HG02973 (cell line): Measurements from ENCODE around the gene ZMAT5.

Experiments
- ATAC-seq: cut with Tn5 transposase; IDR thresholded peaks from one replicate; pipeline ENCODE4 v1.9.1; 2021; ENCODE audit warnings: moderate library complexity; ENCODE audit not compliant: unreplicated experiment

The ZMAT5 gene

DNA sequence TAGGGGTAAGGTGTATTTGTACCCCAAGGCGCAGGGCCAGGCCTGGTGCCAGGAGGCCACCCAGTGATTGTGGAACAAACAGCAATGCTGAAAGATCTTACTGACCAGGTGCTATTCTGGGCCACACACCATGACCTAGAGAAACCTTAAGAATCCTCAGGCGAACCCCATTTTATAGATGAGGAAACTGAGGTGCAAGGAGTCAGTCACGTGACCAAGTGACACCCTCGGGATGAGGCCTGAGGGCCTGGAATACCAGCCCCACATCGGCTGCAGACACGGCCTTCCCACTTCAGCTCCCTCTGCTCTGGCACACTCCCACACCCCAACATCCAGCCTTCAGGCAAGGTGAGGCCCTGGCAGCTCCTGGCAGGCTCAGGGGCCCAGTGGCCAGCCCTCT lies 33.9 kb downstream of the ZMAT5 start:
- ATAC-seq = no peak

DNA sequence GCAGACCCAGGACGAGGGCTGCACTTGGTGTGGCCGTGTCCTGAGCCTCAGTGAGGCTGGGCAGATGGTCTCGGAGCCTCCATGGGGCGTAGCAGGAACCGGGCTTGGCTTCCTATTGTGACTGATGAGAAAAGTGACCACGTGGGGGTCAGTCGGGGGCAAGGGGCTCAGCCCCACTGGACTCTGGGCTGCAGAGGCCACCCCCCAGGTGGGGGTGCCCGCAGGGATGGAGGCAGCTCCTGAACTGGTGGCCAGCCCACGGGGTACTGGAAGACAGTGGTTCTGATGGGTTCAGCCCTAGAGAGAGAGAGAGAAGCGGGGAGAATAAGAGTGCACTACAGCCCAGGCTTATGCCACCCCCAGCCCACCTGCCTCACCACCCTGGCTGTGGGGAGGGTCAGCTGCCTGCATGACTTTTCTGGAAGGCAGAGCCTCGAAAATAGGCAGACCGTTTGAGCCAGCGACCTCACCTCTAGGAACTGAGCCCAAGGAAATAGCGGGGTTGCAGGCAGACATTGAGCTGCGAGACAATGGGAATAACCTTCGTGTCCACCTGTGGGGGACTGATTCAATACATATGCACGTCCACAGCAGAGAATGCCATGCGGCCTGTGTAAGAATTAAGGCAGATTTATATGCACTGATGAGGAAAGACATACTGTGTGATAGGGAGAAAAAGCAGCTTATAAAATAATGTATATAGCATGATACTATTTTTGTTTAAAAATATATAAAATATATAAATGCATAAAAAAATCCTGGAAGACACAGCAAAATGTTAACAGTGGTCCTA lies 35.6 kb downstream of the ZMAT5 start:
- ATAC-seq = no peak

DNA sequence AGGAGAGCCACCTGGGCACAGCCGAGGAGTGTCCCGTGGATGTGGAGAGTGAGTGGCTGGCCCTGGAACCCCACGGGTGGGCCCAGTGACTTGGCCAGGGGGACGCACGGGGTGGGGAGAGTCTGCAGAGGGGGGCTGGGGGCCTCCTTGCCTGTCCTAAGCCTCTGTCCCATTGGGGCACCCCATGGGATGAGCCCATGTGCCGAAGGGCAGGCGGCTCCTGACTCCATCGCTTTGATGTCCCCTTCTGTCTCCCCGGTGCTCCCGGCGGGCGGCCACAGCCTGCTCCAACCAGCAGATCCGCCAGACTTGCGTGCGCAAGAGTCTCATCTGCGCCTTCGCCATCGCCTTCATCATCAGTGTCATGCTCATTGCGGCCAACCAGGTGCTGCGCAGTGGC lies 37.6 kb downstream of the ZMAT5 start:
- no peak for ATAC-seq

DNA sequence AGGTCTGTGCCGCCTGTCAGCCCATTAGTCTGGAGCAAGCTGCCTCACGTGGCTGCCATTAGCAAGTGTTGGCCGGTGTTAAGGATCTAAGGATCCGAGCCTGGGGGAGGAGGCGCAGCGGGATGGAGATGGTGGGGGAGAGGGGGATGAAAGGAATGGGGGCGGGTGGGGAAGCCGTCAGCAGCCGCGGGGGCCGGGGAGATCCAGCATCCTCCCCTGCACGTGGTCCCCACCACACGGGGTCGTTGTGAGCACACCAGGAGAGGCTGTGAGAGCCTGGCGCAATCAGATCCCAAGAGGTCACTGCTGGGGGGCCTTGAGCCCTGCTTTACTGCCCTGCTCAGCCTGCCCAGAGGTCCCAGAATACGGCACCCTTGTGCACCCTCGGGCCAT lies 39.7 kb downstream of the ZMAT5 start:
- no peak for ATAC-seq

DNA sequence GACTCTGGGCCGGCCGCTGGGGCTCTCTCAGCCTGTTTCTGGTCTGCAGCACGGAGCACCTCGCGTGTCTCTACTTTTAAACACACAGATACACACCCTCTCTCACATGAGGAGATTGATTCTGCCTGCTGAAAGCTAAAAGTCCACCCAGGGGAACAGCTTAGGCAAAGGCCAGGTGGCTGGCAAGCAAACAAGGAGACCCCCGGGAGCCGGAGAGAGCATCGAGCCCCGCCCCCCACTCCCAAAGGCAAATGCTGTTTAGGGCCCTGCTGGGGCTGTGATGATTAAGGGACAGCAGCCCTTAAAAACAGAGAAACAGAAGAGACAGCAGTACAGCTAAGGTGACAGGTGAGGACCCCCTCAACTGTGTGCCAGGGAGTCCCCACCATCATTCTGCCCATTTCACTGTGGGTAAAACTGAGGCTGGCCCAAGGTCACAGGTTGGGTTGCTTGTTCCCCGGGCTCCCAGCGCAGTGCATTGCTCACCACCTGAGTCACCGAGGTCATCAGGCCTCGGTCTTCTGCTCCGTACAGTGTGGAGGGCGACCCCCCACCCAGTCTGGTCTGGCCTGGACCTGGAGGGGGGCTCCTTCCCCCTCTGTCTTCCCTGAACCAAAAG lies 40.2 kb downstream of the ZMAT5 start:
- ATAC-seq = no peak

DNA sequence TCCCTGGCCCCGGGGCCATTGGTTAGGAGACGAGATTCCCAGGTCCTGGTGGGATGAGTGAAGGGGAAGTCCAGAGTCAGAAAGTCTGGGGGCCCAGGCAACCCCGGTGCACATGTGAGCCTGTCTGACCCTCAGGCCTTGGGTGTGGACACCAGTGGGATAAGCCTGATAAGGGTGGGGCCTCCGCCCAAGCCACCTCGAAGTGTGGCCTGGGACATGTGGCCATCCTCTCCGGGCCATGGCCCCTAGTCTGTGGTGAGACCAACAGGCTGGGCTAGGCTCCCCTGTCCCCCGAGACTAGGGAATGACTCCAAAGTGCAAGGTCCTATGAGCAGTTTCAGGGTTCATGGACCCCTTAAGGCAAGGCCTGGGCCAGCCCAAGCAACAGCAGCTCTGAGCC lies 40.7 kb downstream of the ZMAT5 start:
- no peak for ATAC-seq

DNA sequence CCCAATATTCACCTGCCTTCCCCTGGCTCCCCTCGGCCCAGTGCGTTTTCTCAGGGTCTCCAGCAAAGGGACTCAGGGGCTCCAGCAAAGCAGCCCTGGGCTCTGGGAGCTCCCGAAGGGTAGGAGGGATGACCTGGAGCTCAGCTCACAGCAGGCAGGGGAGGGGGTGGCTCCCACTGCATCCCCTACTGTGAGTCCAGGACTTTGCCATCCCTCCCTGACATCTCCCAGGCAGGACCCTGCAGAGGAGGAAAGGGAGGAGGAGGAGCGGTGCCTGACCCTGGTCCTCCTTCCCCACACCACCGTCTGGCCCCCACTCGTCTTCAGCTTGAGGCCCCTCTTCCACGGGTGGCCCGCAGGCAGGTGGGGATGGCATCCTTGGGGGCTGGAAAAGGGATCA lies 42.0 kb downstream of the ZMAT5 start:
- no peak for ATAC-seq

DNA sequence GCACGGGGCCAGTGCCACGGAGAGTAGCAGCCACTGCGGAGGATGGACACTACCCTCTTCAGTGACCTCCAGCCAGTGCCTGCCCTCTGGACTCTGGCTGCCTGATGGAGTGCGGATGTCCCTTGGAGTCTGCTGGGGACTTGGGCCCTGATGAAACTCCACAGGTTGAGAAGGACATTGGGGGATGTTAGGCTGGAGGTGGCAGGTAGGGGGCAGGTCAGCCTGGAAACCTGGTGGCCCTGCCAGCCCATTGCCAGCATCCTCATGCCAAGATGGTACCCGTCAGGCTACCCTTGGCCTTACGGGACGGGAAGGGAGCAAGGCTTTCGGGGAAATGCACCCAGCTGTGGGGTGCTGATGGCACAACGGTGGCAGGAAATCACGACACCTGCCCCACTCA lies 43.0 kb downstream of the ZMAT5 start:
- no peak for ATAC-seq

DNA sequence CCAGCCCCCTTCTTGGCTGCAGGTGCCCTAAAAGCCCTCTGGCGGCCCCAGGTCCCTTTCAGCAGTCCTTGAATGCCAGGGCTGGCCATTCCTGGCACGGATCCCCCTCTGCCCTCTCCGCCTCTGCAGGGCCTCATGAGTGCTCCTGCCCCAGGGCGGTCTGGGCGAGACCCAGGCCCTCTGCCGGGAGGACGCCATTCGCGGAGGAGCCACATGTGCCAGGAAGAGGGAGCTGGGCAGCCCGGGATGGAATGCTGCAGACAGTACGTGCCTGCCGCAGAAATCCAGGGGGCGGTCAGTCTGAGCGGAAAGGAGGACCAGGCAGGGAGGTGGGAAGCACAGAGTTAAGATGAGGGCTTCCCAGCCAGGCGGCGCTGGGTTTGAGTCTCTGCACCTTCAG lies 44.2 kb downstream of the ZMAT5 start:
- no peak for ATAC-seq

DNA sequence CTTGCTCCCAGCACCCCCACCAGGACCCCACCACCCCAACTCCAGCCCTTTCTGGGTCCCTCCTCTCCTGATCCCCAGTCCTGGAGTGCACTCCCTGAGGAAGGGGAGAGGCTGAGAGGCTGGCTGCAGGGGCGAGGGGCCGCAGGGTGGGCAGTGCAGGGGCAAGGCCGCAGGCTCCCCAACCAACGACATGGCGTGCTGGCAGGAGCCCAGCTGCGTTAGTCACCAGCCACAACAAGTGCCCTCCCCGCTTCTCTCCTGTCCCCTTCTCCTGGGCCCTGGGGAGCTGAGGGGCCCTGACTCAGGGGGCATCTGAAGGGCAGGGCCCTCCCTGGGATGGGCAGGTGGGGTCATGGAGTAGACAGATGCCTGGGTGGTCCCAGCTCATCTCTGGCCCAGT lies 44.7 kb downstream of the ZMAT5 start:
- ATAC-seq = no peak

DNA sequence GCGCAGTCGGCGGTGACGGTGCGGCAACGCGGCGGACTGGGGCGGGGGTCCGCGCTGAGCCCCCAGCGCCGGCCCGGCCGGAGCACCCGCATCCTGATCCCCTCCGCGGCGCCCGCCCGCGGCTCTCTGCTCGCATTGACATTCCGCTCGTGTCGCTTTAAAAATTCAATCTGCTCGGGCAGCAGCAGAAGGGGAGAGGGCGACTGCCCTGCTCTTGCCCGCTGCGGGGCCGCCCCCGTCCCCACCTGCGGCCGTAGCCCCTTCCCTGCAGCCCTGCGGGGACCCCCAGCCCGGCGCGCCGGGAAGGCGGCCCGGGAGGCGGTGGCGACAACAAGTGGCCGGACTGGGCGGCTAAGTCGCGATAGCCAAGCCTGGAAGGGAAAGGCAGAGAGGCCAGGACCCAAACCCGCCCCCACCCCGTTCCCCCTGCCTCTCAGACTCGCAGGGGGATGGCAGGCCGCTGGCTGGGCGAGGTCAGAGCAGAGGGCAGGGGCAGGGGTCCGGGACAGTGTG lies 45.9 kb downstream of the ZMAT5 start:
- no peak for ATAC-seq

DNA sequence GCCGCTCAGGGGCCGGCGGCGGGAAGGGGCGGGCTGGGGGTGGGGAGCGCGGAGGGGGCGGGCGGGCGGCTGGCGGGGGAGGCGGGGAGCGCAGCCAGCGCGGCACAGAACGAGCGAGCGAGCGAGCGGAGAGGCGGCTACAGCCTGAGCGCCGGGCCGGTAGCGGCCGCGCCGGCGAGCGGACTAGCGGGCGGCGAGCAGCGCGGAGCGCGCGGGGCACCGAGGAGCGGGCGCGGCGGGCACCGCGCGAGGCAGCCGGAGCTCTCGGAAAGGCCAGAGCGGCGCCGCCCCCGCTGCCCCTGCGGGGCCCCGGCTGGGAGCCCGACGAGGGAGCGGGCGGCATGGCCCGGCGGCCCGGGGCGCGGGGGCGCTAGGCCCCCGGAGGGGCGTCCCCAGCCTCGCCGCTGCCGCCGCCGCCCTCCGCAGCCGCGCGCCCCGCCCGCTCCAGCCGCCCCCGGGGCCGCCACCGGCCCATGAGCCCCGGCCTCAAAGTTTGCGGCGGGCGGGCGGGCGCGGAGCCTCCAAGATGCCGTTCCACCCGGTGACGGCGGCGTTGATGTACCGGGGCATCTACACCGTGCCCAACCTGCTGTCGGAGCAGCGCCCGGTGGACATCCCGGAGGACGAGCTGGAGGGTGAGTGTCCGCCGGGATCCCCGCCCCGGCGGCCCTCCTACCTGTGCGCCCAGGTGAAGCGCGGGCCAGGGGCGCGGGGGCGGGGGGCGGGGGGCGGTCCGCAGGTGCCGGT lies 46.7 kb downstream of the ZMAT5 start, which contains the start of gene CABP7:
TSS of gene CABP7 (plus strand) at position 105 of the 747 bp plus-strand sequence. CDS start at position 527, 422 bp downstream.
- ATAC-seq = no peak

DNA sequence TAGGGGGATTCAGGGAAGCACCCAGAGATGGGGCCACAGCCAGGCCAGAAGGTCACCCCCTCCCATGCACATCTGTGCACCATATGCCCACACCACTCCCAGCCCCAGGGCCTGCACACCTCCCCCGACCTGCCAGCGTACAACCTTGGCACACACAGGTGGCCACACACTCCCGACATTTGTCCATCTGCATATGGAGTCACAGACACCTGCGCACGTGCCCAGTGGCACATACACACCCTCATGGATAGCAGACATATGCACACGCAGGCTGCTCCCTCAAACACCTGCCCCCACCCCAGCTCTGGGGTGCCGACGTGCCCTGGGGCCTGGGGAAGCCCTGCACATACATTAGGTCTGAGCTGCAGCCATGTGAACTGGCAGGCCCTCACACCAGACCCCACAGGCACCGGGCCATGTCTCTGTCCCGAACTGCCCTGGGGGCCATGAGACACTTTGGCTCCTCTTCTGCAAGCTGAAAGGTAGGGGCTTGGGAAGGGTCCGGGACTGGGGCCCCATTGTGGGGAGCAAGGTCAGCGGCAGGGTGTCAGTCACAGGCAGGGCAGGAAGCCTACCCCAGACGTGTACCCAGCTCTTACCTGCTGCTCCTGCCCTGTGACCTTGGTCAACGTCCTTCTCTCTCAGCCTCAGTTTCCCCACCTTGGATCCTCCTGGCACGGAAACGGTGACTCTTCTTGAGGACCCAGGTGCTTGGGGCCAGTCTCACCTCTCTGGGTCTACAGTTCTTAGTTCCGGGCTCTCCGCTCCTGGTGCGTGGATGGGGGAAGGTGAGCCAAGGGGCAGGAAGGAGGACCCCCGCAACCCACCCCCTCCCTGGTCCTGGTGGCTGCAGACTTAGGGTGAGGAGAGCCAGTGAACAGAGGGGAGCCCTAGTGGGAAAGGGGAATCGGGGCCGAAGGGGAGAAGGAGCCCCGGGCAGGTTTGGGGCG lies 47.6 kb downstream of the ZMAT5 start:
- no peak for ATAC-seq

DNA sequence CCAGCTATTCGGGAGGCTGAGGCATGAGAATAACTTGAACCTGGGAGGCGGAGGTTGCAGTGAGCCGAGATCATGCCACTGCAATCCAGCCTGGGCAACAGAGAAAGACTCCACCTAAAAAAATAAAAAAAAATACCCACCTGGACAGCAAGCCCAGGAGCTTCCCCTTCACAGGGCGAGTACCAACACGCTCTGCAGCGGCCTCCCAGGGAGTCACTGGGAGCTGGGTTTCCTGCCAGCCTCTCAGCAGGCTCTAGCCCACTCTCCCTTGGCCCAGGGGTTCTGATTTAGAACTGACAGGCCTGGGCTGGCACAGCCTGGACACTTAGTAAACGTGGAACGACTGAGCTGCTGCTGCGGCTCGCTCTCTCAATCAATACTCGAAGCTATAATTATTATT lies 49.0 kb downstream of the ZMAT5 start:
- ATAC-seq = no peak

DNA sequence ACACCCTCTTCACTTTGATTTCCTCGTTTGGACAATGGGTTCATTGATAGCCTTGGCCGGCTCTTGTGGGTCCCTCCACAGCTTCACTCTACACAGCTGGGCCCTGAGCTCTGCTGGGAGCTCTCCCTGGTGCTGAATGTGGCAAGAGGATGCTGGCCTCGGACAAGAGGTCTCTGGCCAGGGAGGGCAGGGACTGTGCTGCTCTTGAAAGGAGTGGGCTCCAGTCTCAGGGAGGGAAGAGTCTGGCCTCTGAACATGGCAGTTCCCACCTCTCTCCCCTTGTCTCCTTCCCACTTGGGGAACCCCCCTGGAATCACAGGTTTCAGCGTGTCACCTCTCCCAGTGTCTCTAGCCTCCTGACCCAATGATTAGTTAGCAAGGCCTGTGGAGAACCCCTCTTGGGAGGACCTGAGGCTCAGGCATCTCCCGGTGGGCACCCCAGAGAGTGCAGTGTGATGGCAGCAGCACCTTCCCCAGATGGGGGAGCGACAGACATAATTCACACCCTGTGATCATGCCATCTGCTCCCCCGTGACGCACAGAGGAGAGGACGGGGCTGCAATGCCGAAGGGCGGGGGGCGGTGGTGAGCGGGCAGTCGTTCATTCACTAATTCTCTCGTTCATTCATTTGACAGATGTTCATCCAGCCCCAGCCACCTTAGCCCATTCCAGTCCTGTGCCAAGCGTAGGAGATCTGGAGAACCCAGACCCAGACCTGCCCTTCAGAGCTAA lies 49.8 kb downstream of the ZMAT5 start:
- no peak for ATAC-seq

DNA sequence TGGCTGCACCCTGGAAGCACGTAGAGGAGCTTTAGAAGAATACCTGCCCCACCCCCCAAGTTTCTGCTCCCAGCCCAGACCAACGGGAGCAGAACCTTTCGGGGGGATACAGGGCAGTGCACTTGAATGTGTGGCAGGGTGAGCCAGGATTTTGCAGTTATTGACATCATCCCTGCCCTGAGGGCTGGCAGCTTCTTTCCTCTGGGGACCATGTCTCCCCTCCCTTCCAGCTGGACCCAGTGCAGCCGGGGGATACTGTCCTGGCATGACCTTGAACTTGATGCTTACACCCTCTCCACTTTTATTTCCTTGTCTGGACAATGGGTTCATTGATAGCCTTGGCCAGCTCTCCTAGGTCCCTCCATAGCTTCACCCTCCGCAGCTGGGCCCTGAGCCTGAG lies 51.1 kb downstream of the ZMAT5 start:
- no peak for ATAC-seq

DNA sequence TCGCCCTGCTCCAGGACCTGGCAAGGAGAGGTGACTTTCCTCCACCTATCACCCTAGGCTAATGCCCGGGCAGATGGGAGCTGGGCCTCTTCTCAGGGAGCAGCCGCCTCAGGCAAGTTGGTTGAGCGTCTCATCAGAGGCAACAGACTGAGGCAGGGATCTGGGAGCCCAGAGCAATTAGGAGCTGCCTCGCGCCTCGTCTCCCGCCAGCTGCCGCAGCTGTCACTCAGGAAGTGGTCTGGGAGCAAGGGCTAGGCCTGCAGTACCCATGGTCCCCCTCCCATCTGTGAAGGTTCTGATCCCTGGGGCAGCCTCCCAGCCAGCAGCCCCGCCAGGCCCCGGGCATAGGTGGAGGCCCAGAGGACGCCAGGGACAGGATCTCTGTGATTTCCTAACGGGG lies 51.6 kb downstream of the ZMAT5 start:
- no peak for ATAC-seq

DNA sequence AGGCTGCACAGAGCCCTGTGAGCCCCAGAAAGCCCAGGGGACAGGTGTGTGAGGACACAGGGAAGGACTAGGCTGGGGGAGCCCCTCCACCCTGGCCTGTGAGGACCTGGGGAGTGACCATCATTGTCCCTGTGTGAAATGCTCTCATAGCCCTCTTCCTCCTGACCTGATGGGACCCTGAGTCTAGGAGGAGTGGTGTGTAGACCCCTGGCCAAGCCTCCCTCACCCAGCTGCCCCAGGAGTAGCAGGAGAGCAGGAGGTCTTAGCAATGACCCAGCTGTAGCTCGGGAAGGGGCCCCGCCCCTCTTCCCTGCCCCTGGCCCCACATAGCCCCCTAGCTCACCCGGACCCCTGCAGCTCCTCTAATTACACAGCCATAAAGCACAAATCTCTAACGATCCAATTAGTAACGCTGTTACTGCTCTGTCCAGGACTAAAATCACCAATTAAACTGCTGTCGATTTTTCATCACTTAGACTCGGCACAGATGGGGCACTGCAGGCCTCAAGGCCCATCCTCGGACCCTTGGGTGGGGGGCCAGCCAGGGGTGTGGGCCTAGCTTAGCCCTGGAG lies 53.6 kb downstream of the ZMAT5 start:
- no peak for ATAC-seq

DNA sequence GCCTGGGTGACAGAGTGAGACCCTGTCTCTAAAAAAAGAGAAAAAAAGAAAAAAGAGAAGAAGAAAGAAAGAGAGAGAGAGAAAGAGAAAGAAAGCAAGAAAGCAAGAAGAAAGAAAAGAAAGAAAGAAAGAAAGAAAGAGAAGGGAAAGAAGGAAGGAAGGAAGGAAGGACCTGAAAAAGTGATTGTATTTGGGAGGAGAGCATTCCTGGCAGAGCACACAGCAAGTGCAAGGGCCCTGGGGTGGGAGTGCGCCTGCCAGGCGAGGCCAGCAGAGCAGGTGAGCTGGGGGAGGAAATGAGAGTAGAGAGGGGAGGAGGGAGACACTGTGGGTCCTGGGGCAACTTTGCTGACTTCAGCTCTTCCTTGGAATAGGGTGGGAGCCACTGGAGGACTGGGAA lies 54.7 kb downstream of the ZMAT5 start:
- ATAC-seq = no peak
